GM19035 (cell line): Measurements from ENCODE around the gene TCIRG1.

Source experiments
- ATAC-seq: cut with Tn5 transposase; IDR thresholded peaks from one replicate; pipeline ENCODE4 v1.9.1; 2021; ENCODE audit not compliant: unreplicated experiment

TCIRG1 gene

GRCh38 chr11:68051191-68052136, 12.6 kb downstream of the TCIRG1 start:
- ATAC-seq = no peak

- ATAC-seq = no peak
Measured at GRCh38 chr11:68052137-68052873, 13.5 kb downstream of the TCIRG1 start.

- ATAC-seq = no peak
Measured at GRCh38 chr11:68053117-68053516, 14.3 kb downstream of the TCIRG1 start.

- no peak for ATAC-seq
Measured at GRCh38 chr11:68053981-68054812, 15.4 kb downstream of the TCIRG1 start.

- no peak for ATAC-seq
Measured at GRCh38 chr11:68056317-68057285, 17.8 kb downstream of the TCIRG1 start.

- no peak for ATAC-seq
Measured at GRCh38 chr11:68057807-68058206, 19.0 kb downstream of the TCIRG1 start.

GRCh38 chr11:68061508-68061907, 22.7 kb downstream of the TCIRG1 start:
- no peak for ATAC-seq

GRCh38 chr11:68064926-68065325, 26.1 kb downstream of the TCIRG1 start:
- ATAC-seq = no peak

GRCh38 chr11:68065841-68066240, 27.0 kb downstream of the TCIRG1 start:
- no peak for ATAC-seq

- no peak for ATAC-seq
Measured at GRCh38 chr11:68066742-68067141, 27.9 kb downstream of the TCIRG1 start.

GRCh38 chr11:68067991-68068390, 29.2 kb downstream of the TCIRG1 start:
- no peak for ATAC-seq

GRCh38 chr11:68071281-68072048, 32.6 kb downstream of the TCIRG1 start:
- ATAC-seq = no peak

GRCh38 chr11:68074584-68075352, 35.9 kb downstream of the TCIRG1 start:
- ATAC-seq = no peak

GRCh38 chr11:68076371-68077042, 37.7 kb downstream of the TCIRG1 start:
- ATAC-seq = no peak

GRCh38 chr11:68077617-68078582, 39.1 kb downstream of the TCIRG1 start:
- peak; percentile 60 for ATAC-seq

GRCh38 chr11:68080860-68081259, 42.0 kb downstream of the TCIRG1 start:
- no peak for ATAC-seq

GRCh38 chr11:68081691-68082090, 42.9 kb downstream of the TCIRG1 start:
- no peak for ATAC-seq
